Smooth muscle cell (in vitro differentiated cells): ENCODE data around the gene MGST3. TPM values are rescaled to one million over a fixed set of nuclear protein-coding genes. Genes with fewer than 3 reads are reported as not detected.

Experiments used
- DNase-seq: peaks from one replicate; lab custom pipeline; 2025; ENCODE audit not compliant: unreplicated experiment; lab: John Stamatoyannopoulos, UW
- H2AFZ ChIP-seq: fragments of 200-600 bp; sonication (generic); 2 replicates; pipeline ENCODE4 v1.6.0; 2016; ENCODE audit warnings: antibody characterized with exemption, low read depth, mild to moderate bottlenecking
- H3F3A ChIP-seq: fragments of 200-600 bp; sonication (generic); 2 replicates; pipeline ENCODE4 v1.6.0; 2017; ENCODE audit warnings: antibody characterized with exemption, low read depth
- H3K27ac ChIP-seq: fragments of 200-600 bp; sonication (generic); 2 replicates; pipeline ENCODE4 v1.5.1; 2016; ENCODE audit warnings: low read depth, mild to moderate bottlenecking
- H3K27me3 ChIP-seq: fragments of 200-600 bp; sonication (generic); 2 replicates; pipeline ENCODE4 v1.6.1; 2016; ENCODE audit warnings: low read depth, mild to moderate bottlenecking
- H3K36me3 ChIP-seq: fragments of 200-600 bp; sonication (generic); 2 replicates; pipeline ENCODE4 v1.5.1; 2016; ENCODE audit warnings: low read depth
- H3K4me1 ChIP-seq: fragments of 200-600 bp; sonication (generic); 2 replicates; pipeline ENCODE4 v1.5.1; 2016; ENCODE audit warnings: low read depth
- H3K4me2 ChIP-seq: fragments of 200-600 bp; sonication (generic); 2 replicates; pipeline ENCODE4 v1.6.0; 2016; ENCODE audit warnings: mild to moderate bottlenecking
- H3K4me3 ChIP-seq: fragments of 200-600 bp; sonication (generic); 2 replicates; pipeline ENCODE4 v1.5.1; 2016; ENCODE audit warnings: mild to moderate bottlenecking
- H3K79me2 ChIP-seq: fragments of 200-600 bp; sonication (generic); 2 replicates; pipeline ENCODE4 v1.6.0; 2016; ENCODE audit warnings: low read depth, mild to moderate bottlenecking
- H3K9ac ChIP-seq: fragments of 200-600 bp; sonication (generic); 2 replicates; pipeline ENCODE4 v1.6.0; 2016; ENCODE audit warnings: low read depth
- H3K9me3 ChIP-seq: fragments of 200-600 bp; sonication (generic); replicated peaks from 2 replicates; pipeline ENCODE4 v1.5.1; 2016; ENCODE audit warnings: low read depth
- H4K20me1 ChIP-seq: fragments of 200-600 bp; sonication (generic); 2 replicates; pipeline ENCODE4 v1.6.0; 2016; ENCODE audit warnings: low read depth
- WGBS: methylation state at CpG from one replicate; pipeline ENCODE4 v1.1.7; 2016; ENCODE audit warnings: low lambda C conversion rate; 5-methylcytosine and 5-hydroxymethylcytosine counted together
- polyA plus RNA-seq: library from polyadenylated mRNA; unstranded; fragments of >200 nt; fragmentation: Nextera tagmentation; extraction: Ambion mirVana; gene quantifications from 2 replicates; pipeline ENCODE4 v1.2.1, GENCODE V29; 2016
- total RNA-seq: library from RNA; depleted of rRNA; stranded (reverse); fragments of >200 nt; gene quantifications from 2 replicates; pipeline ENCODE4 v1.2.3, GENCODE V29; 2014
- TF ChIP-seq, protein P1 (sequence below): fragments of 200-600 bp; sonication (generic); IDR thresholded peaks from 2 replicates; pipeline ENCODE4 v1.5.1; 2017; ENCODE audit warnings: borderline replicate concordance, mild to moderate bottlenecking, antibody characterized with exemption; ENCODE audit not compliant: insufficient read depth, poor library complexity, severe bottlenecking

Gene MGST3
- total and polyA plus RNA-seq, 2 experiments from 2014 or later = 155 to 265 TPM

DNA sequence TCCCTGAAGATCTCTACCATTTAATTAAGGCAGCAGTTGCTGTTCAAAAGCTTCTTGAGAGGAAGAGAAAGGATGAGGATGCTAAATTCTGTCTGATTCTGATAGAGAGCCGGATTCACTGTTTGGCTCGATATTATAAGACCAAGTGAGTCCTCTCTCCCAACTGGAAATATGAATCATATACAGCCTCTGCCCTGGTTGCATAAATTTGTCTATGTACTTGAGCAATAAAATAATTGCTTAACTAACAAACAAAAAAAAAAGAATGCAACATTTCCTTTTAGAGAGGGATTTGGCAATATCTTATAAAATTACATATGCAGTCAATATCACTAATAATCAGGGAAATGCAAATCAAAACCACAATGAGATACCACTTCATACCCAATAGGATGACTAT is 40.5 kb downstream of the MGST3 start:
- Histone ChIP-seq H4K20me1 (peaks cover 4% of the 10 kb centered on the region), H3K9me3 (no peaks in the 10 kb centered on the region), H3F3A (no peaks in the 10 kb centered on the region), H3K79me2 (no peaks in the 10 kb centered on the region), H3K27me3 (no peaks in the 10 kb centered on the region), H3K36me3 (peaks cover 7% of the 10 kb centered on the region), H2AFZ (no peak overlapping the region), H3K4me1 (no peaks in the 10 kb centered on the region), H3K27ac (no peak overlapping the region), H3K4me2 (no peak overlapping the region), H3K4me3 (no peak overlapping the region), H3K9ac (no peak overlapping the region)
- 100% methylated on average over 2 of the region's 2 CpGs for WGBS
- TF ChIP-seq, protein P1, sequence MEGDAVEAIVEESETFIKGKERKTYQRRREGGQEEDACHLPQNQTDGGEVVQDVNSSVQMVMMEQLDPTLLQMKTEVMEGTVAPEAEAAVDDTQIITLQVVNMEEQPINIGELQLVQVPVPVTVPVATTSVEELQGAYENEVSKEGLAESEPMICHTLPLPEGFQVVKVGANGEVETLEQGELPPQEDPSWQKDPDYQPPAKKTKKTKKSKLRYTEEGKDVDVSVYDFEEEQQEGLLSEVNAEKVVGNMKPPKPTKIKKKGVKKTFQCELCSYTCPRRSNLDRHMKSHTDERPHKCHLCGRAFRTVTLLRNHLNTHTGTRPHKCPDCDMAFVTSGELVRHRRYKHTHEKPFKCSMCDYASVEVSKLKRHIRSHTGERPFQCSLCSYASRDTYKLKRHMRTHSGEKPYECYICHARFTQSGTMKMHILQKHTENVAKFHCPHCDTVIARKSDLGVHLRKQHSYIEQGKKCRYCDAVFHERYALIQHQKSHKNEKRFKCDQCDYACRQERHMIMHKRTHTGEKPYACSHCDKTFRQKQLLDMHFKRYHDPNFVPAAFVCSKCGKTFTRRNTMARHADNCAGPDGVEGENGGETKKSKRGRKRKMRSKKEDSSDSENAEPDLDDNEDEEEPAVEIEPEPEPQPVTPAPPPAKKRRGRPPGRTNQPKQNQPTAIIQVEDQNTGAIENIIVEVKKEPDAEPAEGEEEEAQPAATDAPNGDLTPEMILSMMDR = no peak
- DNase-seq = no peak

DNA sequence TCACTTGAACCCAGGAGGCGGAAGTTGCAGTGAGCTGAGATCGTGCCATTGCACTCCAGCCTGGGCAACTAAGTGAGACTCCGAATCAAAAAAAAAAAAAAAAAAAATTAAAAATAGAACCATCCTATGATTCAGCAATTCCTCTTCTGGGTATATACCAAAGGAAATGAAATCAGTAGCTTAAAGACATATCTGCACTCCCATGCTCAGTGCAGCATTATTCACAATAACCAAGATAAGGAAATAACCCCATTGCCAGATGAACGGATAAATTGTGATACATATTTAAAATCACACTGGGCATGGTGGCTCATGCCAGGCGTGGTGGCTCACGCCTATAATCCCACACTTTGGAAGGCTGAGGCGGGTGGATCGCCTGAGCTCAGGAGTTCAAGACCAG is 43.6 kb downstream of the MGST3 start:
- 94% methylated on average over 8 of the region's 8 CpGs for WGBS
- H4K20me1 ChIP-seq = peaks cover 4% of the 10 kb centered on the region
- H3K36me3 ChIP-seq = peaks cover 8% of the 10 kb centered on the region
- H3K79me2 ChIP-seq = no peaks in the 10 kb centered on the region
- H3K27me3 ChIP-seq = no peaks in the 10 kb centered on the region
- TF ChIP-seq, protein P1 = no peak
- no peak overlapping the region for H3K9ac ChIP-seq
- no peaks in the 10 kb centered on the region for H3F3A ChIP-seq
- no peaks in the 10 kb centered on the region for H3K9me3 ChIP-seq
- DNase-seq = no peak
- no peak overlapping the region for H3K27ac ChIP-seq
- H3K4me1 ChIP-seq = no peaks in the 10 kb centered on the region
- H3K4me3 ChIP-seq = no peak overlapping the region
- H3K4me2 ChIP-seq = no peak overlapping the region
- H2AFZ ChIP-seq = no peak overlapping the region

DNA sequence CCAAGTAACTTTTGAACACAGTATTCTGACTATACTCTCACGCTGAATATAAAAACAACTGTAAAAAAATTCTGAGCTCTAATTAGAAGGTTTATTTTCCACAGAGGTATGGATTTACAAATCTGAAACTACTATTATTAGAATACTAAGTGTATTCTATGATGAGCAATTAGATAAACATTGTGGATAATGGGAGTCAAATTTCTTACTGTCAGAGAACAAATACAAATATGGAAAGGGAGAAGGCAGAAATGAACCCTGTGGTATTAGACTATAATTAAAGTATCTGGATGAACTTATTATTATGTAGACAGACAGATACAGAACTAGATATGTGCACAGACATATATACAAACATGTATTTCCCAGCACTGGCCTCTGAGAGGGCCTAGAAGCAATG is 44.8 kb downstream of the MGST3 start:
- TF ChIP-seq, protein P1 = no peak
- Histone ChIP-seq H3K36me3 (peaks cover 8% of the 10 kb centered on the region), H3K79me2 (no peaks in the 10 kb centered on the region), H3K4me3 (no peak overlapping the region), H2AFZ (no peak overlapping the region), H3K27ac (no peak overlapping the region), H3K4me2 (no peak overlapping the region), H3K4me1 (no peaks in the 10 kb centered on the region), H4K20me1 (peaks cover 4% of the 10 kb centered on the region), H3K9me3 (no peaks in the 10 kb centered on the region), H3F3A (no peaks in the 10 kb centered on the region), H3K9ac (no peak overlapping the region), H3K27me3 (no peaks in the 10 kb centered on the region)
- 100% methylated on average over 1 of the region's 1 CpG for WGBS
- no peak for DNase-seq

DNA sequence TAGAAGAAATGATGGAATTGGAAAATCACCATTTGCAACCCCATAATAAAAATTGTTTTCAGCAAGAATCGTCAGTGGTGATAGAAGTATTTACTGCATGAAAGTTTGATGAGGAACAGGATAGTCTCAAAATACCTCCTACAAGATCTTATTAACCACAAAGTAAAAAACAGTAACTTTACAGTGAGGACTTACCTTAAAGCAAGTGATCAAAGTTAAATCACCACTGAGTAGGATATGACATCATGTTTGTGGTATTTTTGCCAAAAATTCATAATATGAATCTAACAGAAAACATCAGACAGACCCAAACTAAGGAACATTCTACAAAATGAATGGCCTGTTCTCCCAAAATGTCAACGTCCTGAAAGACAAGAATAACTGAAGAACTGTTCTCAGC is 47.5 kb downstream of the MGST3 start:
- WGBS = 54% methylated on average over 2 of the region's 2 CpGs
- H3K4me2 ChIP-seq = no peak overlapping the region
- H3K9ac ChIP-seq = no peak overlapping the region
- TF ChIP-seq, protein P1 = no peak
- no peak overlapping the region for H3K4me3 ChIP-seq
- no peaks in the 10 kb centered on the region for H3K4me1 ChIP-seq
- no peak overlapping the region for H2AFZ ChIP-seq
- H3K9me3 ChIP-seq = no peaks in the 10 kb centered on the region
- no peaks in the 10 kb centered on the region for H3F3A ChIP-seq
- peaks cover 17% of the 10 kb centered on the region for H3K36me3 ChIP-seq
- no peaks in the 10 kb centered on the region for H3K79me2 ChIP-seq
- DNase-seq = no peak
- no peaks in the 10 kb centered on the region for H3K27me3 ChIP-seq
- no peak overlapping the region for H3K27ac ChIP-seq
- peaks cover 4% of the 10 kb centered on the region for H4K20me1 ChIP-seq
